Activated naive CD4-positive, alpha-beta T cell treated with anti-CD3 and anti-CD28 coated beads, Interleukin-2, amount 10 ng/mL, durations not matched to agents 7 days and 5 days (primary cell): ENCODE measurements around the gene SCN3A.

Experiments used
- CTCF ChIA-PET: fragments of 350-600 bp; sonication (Branson Sonifier 250); formaldehyde crosslinking; loops from one replicate; lab custom pipeline; 2021; ENCODE audit warnings: antibody characterized with exemption; lab: Charles Lee
- DNase-seq: peaks from one replicate; pipeline ENCODE4 v3.0.0-alpha.2; 2020
- H3K27ac Mint-ChIP-seq: one replicate; pipeline ENCODE4 v1.8.0; 2021; ENCODE audit warnings: mild to moderate bottlenecking, moderate library complexity, mixed read lengths
- H3K27me3 Mint-ChIP-seq: one replicate; pipeline ENCODE4 v1.8.0; 2021; ENCODE audit warnings: mild to moderate bottlenecking, mixed read lengths
- H3K36me3 Mint-ChIP-seq: one replicate; pipeline ENCODE4 v1.8.0; 2021; ENCODE audit warnings: mixed read lengths
- H3K4me1 Mint-ChIP-seq: one replicate; pipeline ENCODE4 v1.8.0; 2021; ENCODE audit warnings: mixed read lengths
- H3K4me3 Mint-ChIP-seq: one replicate; pipeline ENCODE4 v1.8.0; 2021; ENCODE audit warnings: mild to moderate bottlenecking, moderate library complexity, mixed read lengths
- H3K9me3 Mint-ChIP-seq: one replicate; pipeline ENCODE4 v1.8.0; 2021; ENCODE audit warnings: mixed read lengths

The SCN3A gene

GRCh38 chr2:165208094-165208493 lies 4.2 kb upstream of the SCN3A start:
- DNase-seq, result no peak
- no peaks in the 10 kb centered on the region for H3K36me3 Mint-ChIP-seq
- CTCF ChIA-PET, result no interaction called here
- H3K27me3 Mint-ChIP-seq, result peaks cover 4% of the 10 kb centered on the region
- no peaks in the 10 kb centered on the region for H3K9me3 Mint-ChIP-seq
- H3K4me1 Mint-ChIP-seq, result no peaks in the 10 kb centered on the region
- no peak overlapping the region for H3K4me3 Mint-ChIP-seq
- no peak overlapping the region for H3K27ac Mint-ChIP-seq

- no peak for DNase-seq
- Mint-ChIP-seq H3K4me1 (no peaks in the 10 kb centered on the region), H3K9me3 (no peaks in the 10 kb centered on the region), H3K27ac (no peak overlapping the region), H3K36me3 (no peaks in the 10 kb centered on the region), H3K4me3 (no peak overlapping the region), H3K27me3 (peaks cover 4% of the 10 kb centered on the region)
- CTCF ChIA-PET, result interaction anchor here (2.7 to 4.2 kb wide), 2 partner anchors 188 to 213 kb away, joined by 9 to 24 read pairs; no protein-coding TSS in a partner anchor
These were observed 2.0 kb upstream of the SCN3A start for GRCh38 chr2:165205865-165206264.

GRCh38 chr2:165202239-165202638 lies 1.6 kb downstream of the SCN3A start:
- no peak overlapping the region for H3K4me3 Mint-ChIP-seq
- no peak for DNase-seq
- CTCF ChIA-PET, result interaction anchor here (1.0 to 2.7 kb wide), 2 partner anchors 186 to 484 kb away, joined by 3 to 10 read pairs; no protein-coding TSS in a partner anchor

GRCh38 chr2:165198181-165198580 lies 5.7 kb downstream of the SCN3A start:
- Mint-ChIP-seq H3K27ac (no peak overlapping the region), H3K9me3 (no peaks in the 10 kb centered on the region), H3K4me1 (no peaks in the 10 kb centered on the region), H3K27me3 (no peaks in the 10 kb centered on the region), H3K36me3 (no peaks in the 10 kb centered on the region), H3K4me3 (no peak overlapping the region)
- no peak for DNase-seq
- CTCF ChIA-PET, result no interaction called here

More at GRCh38 chr2:165202239-165202638, 1.6 kb downstream of the SCN3A start:
- no peaks in the 10 kb centered on the region for H3K9me3 Mint-ChIP-seq
- peaks cover 4% of the 10 kb centered on the region for H3K27me3 Mint-ChIP-seq
- H3K4me1 Mint-ChIP-seq, result no peaks in the 10 kb centered on the region
- H3K27ac Mint-ChIP-seq, result no peak overlapping the region
- H3K36me3 Mint-ChIP-seq, result no peaks in the 10 kb centered on the region

- Mint-ChIP-seq H3K4me3 (no peak overlapping the region), H3K4me1 (no peaks in the 10 kb centered on the region), H3K27me3 (no peaks in the 10 kb centered on the region), H3K27ac (no peak overlapping the region), H3K9me3 (no peaks in the 10 kb centered on the region), H3K36me3 (no peaks in the 10 kb centered on the region)
- no peak for DNase-seq
- CTCF ChIA-PET, result no interaction called here
These were observed 6.5 kb downstream of the SCN3A start for GRCh38 chr2:165197346-165197745.

GRCh38 chr2:165196411-165196810 lies 7.4 kb downstream of the SCN3A start:
- H3K27me3 Mint-ChIP-seq, result no peaks in the 10 kb centered on the region

GRCh38 chr2:165193178-165193777 lies 10.6 kb downstream of the SCN3A start:
- Mint-ChIP-seq H3K4me1 (no peaks in the 10 kb centered on the region), H3K27me3 (no peaks in the 10 kb centered on the region), H3K9me3 (no peaks in the 10 kb centered on the region), H3K27ac (no peak overlapping the region), H3K36me3 (no peaks in the 10 kb centered on the region), H3K4me3 (no peak overlapping the region)
- CTCF ChIA-PET, result no interaction called here
- DNase-seq, result no peak

More at GRCh38 chr2:165196411-165196810, 7.4 kb downstream of the SCN3A start:
- Mint-ChIP-seq H3K9me3 (no peaks in the 10 kb centered on the region), H3K27ac (no peak overlapping the region), H3K4me1 (no peaks in the 10 kb centered on the region), H3K4me3 (no peak overlapping the region), H3K36me3 (no peaks in the 10 kb centered on the region)
- DNase-seq, result no peak
- CTCF ChIA-PET, result interaction anchor here (1.4 kb wide), 1 partner anchor 8 kb away, joined by 4 read pairs; the partner anchor contains the start of gene SCN3A

GRCh38 chr2:165192729-165193128 lies 11.1 kb downstream of the SCN3A start:
- Mint-ChIP-seq H3K4me1 (no peaks in the 10 kb centered on the region), H3K36me3 (no peaks in the 10 kb centered on the region), H3K27me3 (no peaks in the 10 kb centered on the region), H3K9me3 (no peaks in the 10 kb centered on the region), H3K27ac (no peak overlapping the region), H3K4me3 (no peak overlapping the region)
- no peak for DNase-seq
- CTCF ChIA-PET, result no interaction called here

GRCh38 chr2:165191096-165191728 lies 12.6 kb downstream of the SCN3A start:
- Mint-ChIP-seq H3K36me3 (no peaks in the 10 kb centered on the region), H3K4me1 (no peaks in the 10 kb centered on the region), H3K4me3 (no peak overlapping the region), H3K27ac (no peak overlapping the region), H3K9me3 (no peaks in the 10 kb centered on the region), H3K27me3 (no peaks in the 10 kb centered on the region)
- DNase-seq, result no peak
- CTCF ChIA-PET, result no interaction called here

- Mint-ChIP-seq H3K36me3 (no peaks in the 10 kb centered on the region), H3K27me3 (no peaks in the 10 kb centered on the region), H3K27ac (no peak overlapping the region), H3K4me3 (no peak overlapping the region), H3K9me3 (no peaks in the 10 kb centered on the region), H3K4me1 (no peaks in the 10 kb centered on the region)
- DNase-seq, result no peak
- CTCF ChIA-PET, result interaction anchor here (0.7 kb wide), 1 partner anchor 733 kb away, joined by 4 read pairs; no protein-coding TSS in a partner anchor
These were observed 18.2 kb downstream of the SCN3A start for GRCh38 chr2:165185633-165186032.

GRCh38 chr2:165182029-165182428 lies 21.8 kb downstream of the SCN3A start:
- Mint-ChIP-seq H3K36me3 (no peaks in the 10 kb centered on the region), H3K4me3 (no peak overlapping the region), H3K27me3 (no peaks in the 10 kb centered on the region), H3K27ac (no peak overlapping the region), H3K9me3 (no peaks in the 10 kb centered on the region), H3K4me1 (no peaks in the 10 kb centered on the region)
- CTCF ChIA-PET, result no interaction called here
- DNase-seq, result no peak

GRCh38 chr2:165176780-165177179 lies 27.1 kb downstream of the SCN3A start:
- H3K4me3 Mint-ChIP-seq, result no peak overlapping the region
- no peak for DNase-seq
- H3K27ac Mint-ChIP-seq, result no peak overlapping the region
- H3K4me1 Mint-ChIP-seq, result no peaks in the 10 kb centered on the region
- CTCF ChIA-PET, result no interaction called here
- H3K27me3 Mint-ChIP-seq, result no peaks in the 10 kb centered on the region
- H3K9me3 Mint-ChIP-seq, result no peaks in the 10 kb centered on the region
- no peaks in the 10 kb centered on the region for H3K36me3 Mint-ChIP-seq

GRCh38 chr2:165173215-165173614 lies 30.6 kb downstream of the SCN3A start:
- no peak overlapping the region for H3K27ac Mint-ChIP-seq
- CTCF ChIA-PET, result interaction anchor here (1.1 kb wide), 1 partner anchor 31 kb away, joined by 3 read pairs; the partner anchor contains the start of gene SCN3A
- no peaks in the 10 kb centered on the region for H3K9me3 Mint-ChIP-seq
- H3K27me3 Mint-ChIP-seq, result no peaks in the 10 kb centered on the region
- no peaks in the 10 kb centered on the region for H3K36me3 Mint-ChIP-seq
- no peak overlapping the region for H3K4me3 Mint-ChIP-seq
- no peak for DNase-seq
- H3K4me1 Mint-ChIP-seq, result no peaks in the 10 kb centered on the region

- H3K4me1 Mint-ChIP-seq, result no peaks in the 10 kb centered on the region
These were observed 39.6 kb downstream of the SCN3A start for GRCh38 chr2:165164201-165164600.

GRCh38 chr2:165163761-165164160 lies 40.1 kb downstream of the SCN3A start:
- no peak overlapping the region for H3K27ac Mint-ChIP-seq
- H3K27me3 Mint-ChIP-seq, result no peaks in the 10 kb centered on the region
- no peaks in the 10 kb centered on the region for H3K4me1 Mint-ChIP-seq
- no peaks in the 10 kb centered on the region for H3K9me3 Mint-ChIP-seq
- no peaks in the 10 kb centered on the region for H3K36me3 Mint-ChIP-seq
- CTCF ChIA-PET, result no interaction called here
- H3K4me3 Mint-ChIP-seq, result no peak overlapping the region
- no peak for DNase-seq

More at GRCh38 chr2:165164201-165164600, 39.6 kb downstream of the SCN3A start:
- Mint-ChIP-seq H3K4me3 (no peak overlapping the region), H3K27me3 (no peaks in the 10 kb centered on the region), H3K36me3 (no peaks in the 10 kb centered on the region), H3K27ac (no peak overlapping the region), H3K9me3 (no peaks in the 10 kb centered on the region)
- no peak for DNase-seq
- CTCF ChIA-PET, result no interaction called here
